GM18861 (cell line): Measurements from ENCODE around the gene COLEC11.

ENCODE experiments used
- ATAC-seq: cut with Tn5 transposase; IDR thresholded peaks from one replicate; pipeline ENCODE4 v1.9.1; 2021; ENCODE audit not compliant: unreplicated experiment

The COLEC11 gene

DNA sequence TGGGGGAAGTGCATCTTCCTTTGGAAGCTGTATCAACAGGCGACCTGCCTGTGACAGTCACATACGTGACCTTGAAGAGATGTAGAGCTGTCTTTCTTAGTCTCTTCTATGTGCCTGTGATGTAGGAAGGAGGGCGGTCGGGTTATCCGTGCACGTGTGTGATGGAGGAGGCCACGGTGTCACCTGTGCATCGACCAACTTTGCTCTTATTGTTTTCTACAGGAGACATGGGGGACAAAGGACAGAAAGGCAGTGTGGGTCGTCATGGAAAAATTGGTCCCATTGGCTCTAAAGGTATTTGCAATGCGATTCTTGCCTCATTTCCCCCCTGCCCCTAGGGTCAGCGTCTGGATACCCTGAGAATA is 42.4 kb downstream of the COLEC11 start:
- no peak for ATAC-seq

DNA sequence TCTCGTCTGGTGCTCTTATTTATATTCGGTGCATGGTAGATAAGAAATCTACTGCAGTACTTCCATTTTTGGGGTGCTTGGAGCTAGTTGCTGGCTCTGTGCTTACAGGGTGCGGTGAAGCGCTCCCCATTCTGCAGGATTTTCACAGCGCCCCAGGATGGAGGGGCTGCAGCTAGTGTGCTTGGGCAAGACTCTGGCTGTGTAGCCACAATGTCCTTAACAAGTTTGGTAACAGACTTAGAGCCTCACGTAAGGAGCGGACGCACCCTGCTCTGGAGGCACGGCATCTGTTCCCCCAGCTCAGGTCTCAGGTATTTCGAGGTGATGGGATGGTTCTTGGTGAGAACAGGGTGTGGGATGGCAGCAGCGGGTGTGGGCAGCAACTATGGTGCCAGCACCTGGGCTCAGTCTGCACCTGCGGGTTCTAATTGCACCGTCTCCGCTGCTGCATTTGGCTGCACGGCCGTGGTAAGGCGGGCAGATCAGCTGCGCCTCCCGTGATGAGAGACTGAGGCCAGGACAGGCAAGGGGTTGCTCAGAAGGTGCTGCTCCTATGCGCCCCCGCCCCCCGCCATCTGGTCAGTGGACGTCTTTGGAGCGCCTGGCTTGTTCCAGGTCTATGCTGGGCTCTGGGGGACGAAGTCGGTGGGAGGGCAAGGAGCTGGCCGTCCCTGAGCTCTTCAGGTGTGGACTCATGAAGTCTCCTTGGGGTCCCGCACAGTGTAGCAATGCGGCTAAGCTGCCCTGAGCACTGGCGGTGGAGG is 43.0 kb downstream of the COLEC11 start:
- ATAC-seq: no peak

DNA sequence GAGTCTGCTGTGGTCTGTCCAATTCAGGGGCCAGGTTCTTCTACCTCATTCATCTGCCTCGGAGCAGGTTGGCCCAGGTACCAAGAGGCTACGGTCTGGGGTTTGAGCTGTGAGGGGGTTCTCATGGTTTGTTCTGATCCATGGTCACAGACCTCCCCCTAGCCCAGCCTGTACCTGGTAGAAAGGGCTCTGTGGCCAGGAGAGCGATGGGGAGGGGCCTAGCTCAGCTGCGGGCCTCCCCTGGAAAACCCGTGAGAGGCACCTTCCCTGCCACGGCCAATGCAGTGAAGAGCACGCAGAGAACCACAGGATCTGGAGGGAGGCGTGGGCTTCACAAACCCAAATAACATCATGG is 43.5 kb downstream of the COLEC11 start:
- no peak for ATAC-seq

DNA sequence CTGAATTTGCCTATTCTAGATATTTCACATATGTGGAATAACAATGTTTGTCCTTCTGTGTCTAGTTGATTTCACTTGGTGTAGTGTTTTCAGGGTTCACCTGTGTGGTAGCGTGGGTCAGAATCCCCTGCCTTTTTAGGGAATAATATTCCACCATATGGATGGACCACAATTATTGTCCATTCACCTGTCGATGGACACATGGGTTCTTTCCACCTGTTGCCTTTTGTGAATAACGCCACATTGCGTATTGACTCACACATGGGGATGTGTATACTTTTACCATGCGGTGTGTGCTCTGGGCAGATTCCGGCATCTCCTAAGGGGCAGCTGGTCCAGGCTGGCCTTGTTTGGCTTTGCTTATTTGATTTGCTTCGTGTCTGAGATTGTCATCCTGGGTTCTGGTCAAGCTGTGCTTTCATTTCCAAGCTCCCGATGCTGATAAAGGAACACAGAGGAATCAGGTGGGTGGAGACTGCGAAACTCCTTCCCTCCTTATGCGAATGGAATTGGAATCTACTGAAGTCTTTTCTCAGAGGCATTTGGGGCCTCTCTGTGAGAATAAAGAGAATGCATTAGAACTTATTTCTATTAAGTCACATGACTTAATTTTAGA is 44.2 kb downstream of the COLEC11 start:
- no peak for ATAC-seq

- no peak for ATAC-seq
These were observed 44.7 kb downstream of the COLEC11 start for GRCh38 chr2:3639653-3640052.

DNA sequence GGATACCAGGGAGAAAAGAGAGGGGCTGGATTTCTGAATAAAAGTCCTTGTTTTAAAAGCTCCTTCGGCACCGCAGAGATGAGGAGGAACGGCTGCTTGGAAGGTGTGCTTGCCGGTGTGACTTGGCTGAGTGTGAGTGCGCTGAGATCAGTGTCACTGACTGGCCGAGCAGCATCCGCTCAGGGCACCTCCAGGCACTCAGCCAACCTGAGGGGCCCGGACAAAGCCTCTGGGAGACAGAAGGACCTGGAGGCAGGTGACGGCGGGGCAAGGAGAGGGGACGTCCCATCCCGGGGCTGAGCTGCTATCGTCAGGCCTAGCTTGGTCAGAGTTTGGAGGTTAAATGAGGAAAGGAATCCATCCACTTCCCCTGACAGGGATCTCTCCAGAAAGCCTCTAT is 46.3 kb downstream of the COLEC11 start:
- ATAC-seq: no peak

DNA sequence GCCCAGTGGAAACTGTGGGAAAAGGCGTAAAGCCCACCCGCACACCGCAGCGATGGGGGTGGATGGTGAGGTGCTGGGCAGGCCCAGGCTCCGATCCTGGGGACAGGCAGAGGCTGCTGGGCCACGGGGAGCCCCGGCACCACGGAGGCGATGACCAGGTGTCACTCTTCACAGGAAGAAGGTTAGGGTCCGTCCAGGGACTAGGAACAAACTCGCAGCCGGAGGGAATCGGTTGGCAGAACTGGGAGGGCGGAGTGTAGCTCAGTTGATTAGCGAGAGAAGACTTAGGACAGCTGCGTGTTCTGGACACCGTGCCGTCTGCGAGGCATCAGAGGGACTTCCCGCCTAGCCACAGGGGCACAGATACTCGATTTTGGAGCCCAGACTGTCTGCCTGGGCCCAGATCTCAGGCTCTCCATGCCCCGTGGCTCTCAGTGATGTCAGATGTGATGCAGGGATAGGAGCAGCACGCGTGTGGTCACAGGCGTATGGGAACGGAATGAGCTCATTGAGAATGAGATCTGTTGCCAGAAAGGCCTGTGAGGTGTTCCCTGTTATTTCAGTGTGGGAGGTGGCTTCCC is 47.0 kb downstream of the COLEC11 start:
- no peak for ATAC-seq

GRCh38 chr2:3642521-3643215 is 47.8 kb downstream of the COLEC11 start:
- ATAC-seq: no peak

- ATAC-seq: no peak
These were observed 48.7 kb downstream of the COLEC11 start for GRCh38 chr2:3643371-3644245.

- peak; percentile 83 for ATAC-seq
These were observed 49.3 kb downstream of the COLEC11 start for GRCh38 chr2:3644246-3644525.

DNA sequence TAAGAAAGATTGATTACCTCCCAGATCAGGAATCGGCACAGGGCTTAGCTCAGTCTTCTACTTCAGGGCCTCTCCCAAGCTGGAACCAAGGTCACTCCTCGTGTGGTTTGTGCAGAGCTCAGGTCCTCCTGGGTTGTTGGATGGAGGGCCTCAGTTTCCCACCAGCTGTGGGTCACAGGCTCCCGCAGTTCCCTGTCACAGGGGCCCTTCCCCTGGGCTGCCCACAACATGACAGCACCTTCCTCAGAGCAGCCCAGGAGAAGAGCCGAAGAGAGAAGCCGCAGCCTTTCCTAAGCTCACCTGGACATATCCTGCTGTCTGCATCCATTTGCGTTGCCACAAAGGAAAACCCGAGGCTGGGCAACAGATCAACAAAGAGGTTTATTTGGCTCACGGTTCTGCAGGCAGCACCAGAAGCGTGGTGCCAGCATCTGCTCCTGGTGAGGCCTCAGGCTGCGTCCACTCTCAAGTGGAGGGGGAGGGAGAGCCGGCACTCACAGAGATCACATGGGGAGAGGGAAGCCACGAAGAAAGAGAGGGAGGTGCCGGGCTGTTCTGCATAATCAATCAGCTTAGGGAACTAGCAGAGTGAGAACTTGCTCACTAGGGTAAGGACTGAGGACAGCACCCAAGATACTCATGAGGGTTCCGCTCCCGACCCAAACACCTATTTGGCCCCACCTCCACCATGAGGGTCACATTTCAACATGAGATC is 50.1 kb downstream of the COLEC11 start:
- no peak for ATAC-seq

GRCh38 chr2:3645745-3646389 is 51.0 kb downstream of the COLEC11 start:
- no peak for ATAC-seq

DNA sequence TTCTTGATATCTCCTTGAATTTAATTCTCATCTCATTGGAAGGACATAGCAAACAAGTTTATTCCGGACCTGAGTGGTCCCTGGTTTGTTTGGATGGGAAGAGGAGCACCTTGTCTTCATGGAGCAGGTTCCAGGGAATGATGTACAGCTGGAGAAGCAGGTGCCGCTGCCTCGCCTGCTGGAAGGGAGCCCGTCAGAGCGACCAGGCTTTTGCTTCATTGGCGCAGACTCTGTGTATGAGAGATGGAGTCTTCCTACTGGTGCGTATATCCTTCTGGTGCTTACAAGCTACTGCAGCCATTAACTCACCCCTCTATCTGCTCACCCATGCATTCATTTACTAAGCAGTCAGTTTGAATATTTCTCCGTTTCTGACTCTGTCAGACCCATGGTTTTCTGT is 51.5 kb downstream of the COLEC11 start:
- no peak for ATAC-seq

DNA sequence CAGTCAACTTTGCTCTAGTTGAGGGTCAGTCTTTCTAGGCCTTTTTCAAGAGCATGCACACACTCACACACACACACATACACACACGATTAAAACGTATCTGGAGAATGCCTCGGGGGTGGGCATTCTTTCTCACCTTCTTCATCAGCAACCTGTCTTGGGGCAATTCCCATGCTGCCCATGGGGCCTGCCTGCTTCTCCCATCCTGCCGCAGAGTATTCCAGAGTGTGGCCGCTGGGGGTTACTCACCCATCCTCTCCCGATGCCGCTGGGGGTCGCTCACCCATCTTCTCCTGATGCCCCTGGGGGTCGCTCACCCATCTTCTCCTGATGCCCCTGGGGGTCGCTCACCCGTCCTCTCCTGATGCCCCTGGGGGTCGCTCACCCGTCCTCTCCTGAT is 52.3 kb downstream of the COLEC11 start:
- ATAC-seq: no peak

- no peak for ATAC-seq
These were observed 53.1 kb downstream of the COLEC11 start for GRCh38 chr2:3647831-3648651.

GRCh38 chr2:3648652-3649177 is 53.8 kb downstream of the COLEC11 start:
- no peak for ATAC-seq

DNA sequence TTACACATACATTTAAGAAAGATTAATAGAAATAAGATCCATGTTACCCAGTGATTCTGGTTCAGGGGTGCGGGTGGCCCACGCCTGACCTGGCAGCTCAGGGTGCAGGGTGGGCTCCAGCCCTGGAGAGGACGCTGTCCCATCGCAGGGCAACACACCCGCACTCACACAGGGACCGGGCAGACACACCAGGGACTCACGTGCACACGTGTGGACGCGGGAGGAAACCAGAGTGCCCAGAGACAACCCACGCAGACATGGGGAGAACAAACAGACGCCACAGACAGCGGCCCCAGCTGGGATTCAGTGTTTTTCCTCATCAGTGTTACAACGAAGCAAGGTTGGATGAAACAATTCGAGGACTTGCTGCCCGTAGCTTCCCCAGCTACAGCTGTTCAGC is 54.7 kb downstream of the COLEC11 start:
- ATAC-seq: no peak

GRCh38 chr2:3650140-3650920 is 55.4 kb downstream of the COLEC11 start:
- ATAC-seq: no peak
